Endothelial cell of umbilical vein (primary cell): ENCODE measurements around the gene RETREG3. TPM values are rescaled to one million over a fixed set of nuclear protein-coding genes. Genes with fewer than 3 reads are reported as not detected.
"Not testable (repeated sequence)": the region's sequence is repeated elsewhere in the genome, so short reads cannot be mapped to it uniquely, and the experiment has no call there.

ENCODE experiments used
- BruUV-seq: library from RNA; stranded (reverse); fragments of 400-500 nt; replicated peaks from 2 replicates; lab custom pipeline; 2021; lab: Mats Ljungman, UMichigan
- CTCF ChIA-PET: fragments of 300-600, 350-600 bp; sonication (Branson Sonifier 250); formaldehyde crosslinking; loops from one replicate; lab custom pipeline; 2021; ENCODE audit warnings: antibody characterized with exemption, inconsistent platforms; lab: Charles Lee
- POLR2A ChIA-PET: fragments of 300-600, 350-600 bp; sonication (Branson Sonifier 250); formaldehyde crosslinking; loops from one replicate; lab custom pipeline; 2021; ENCODE audit warnings: antibody characterized with exemption, inconsistent platforms; lab: Charles Lee
- DNase-seq: peaks from one replicate; pipeline ENCODE4 v3.0.0-alpha.2; 2011; ENCODE audit warnings: low read depth, low spot score
- FAIRE-seq: peaks from 2 replicates; lab custom pipeline; 2011; peaks lifted over from hg19 to GRCh38; lab: Jason Lieb, UNC
- H2AFZ ChIP-seq: 2 replicates; pipeline ENCODE4 v1.6.0; 2012; ENCODE audit warnings: low read depth, low read length, control low read depth, inconsistent platforms
- H3K27ac ChIP-seq: 2 replicates; pipeline ENCODE4 v1.5.1; 2011; ENCODE audit warnings: low read depth, mild to moderate bottlenecking, control low read depth, low read length, moderate library complexity; ENCODE audit not compliant: insufficient read depth
- H3K27me3 ChIP-seq, 2 experiments: 2 replicates each; pipeline versions ENCODE4 v1.6.0 to v1.6.1; 2011; ENCODE audit warnings: low read length in 2 of 2, mixed read lengths in 1 of 2; ENCODE audit not compliant: control insufficient read depth in 2 of 2, insufficient read depth in 2 of 2
- H3K36me3 ChIP-seq, 2 experiments: 2 replicates in 1 of 2; 3 replicates in 1 of 2; pipeline ENCODE4 v1.5.1; 2011; ENCODE audit warnings: low read length in 2 of 2, mild to moderate bottlenecking in 1 of 2, moderate library complexity in 1 of 2; ENCODE audit not compliant: control insufficient read depth in 2 of 2, insufficient read depth in 2 of 2; ENCODE audit errors: extremely low read depth in 1 of 2
- H3K4me1 ChIP-seq: 3 replicates; pipeline ENCODE4 v1.5.1; 2011; ENCODE audit warnings: mild to moderate bottlenecking, low read length; ENCODE audit not compliant: control insufficient read depth, insufficient read depth; ENCODE audit errors: extremely low read depth
- H3K4me2 ChIP-seq: 2 replicates; pipeline ENCODE4 v1.6.1; 2011; ENCODE audit warnings: low read length, control low read depth, mixed read lengths; ENCODE audit not compliant: insufficient read depth
- H3K4me3 ChIP-seq, 3 experiments: fragments of 200-600 bp in 1 of 3; sonication (generic), shearing (Covaris generic) in 1 of 3; replicated peaks in 1 of 3; 2 replicates each; pipeline ENCODE4 v1.5.1; 2011 to 2016; ENCODE audit warnings: control low read depth in 3 of 3, low read length in 3 of 3, mild to moderate bottlenecking in 2 of 3, inconsistent platforms in 1 of 3, low read depth in 1 of 3, moderate library complexity in 1 of 3; ENCODE audit not compliant: insufficient read depth in 1 of 3
- H3K79me2 ChIP-seq: 2 replicates; pipeline ENCODE4 v1.6.0; 2012; ENCODE audit warnings: low read length, inconsistent platforms; ENCODE audit not compliant: control insufficient read depth, insufficient read depth
- H3K9ac ChIP-seq: replicated peaks from 2 replicates; pipeline ENCODE3; 2011; ENCODE audit warnings: low read length, control low read depth; ENCODE audit not compliant: insufficient read depth; ENCODE audit errors: extremely low read depth
- H3K9me1 ChIP-seq: replicated peaks from 3 replicates; pipeline ENCODE4 v1.6.0; 2011; ENCODE audit warnings: mild to moderate bottlenecking, low read length; ENCODE audit not compliant: control insufficient read depth, insufficient read depth; ENCODE audit errors: extremely low read depth
- H3K9me3 ChIP-seq: replicated peaks from 2 replicates; pipeline ENCODE4 v1.5.1; 2012; ENCODE audit warnings: low read length, inconsistent platforms; ENCODE audit not compliant: control insufficient read depth, insufficient read depth
- H4K20me1 ChIP-seq: replicated peaks from 2 replicates; pipeline ENCODE3; 2011; ENCODE audit warnings: mild to moderate bottlenecking, low read length; ENCODE audit not compliant: control insufficient read depth, insufficient read depth; ENCODE audit errors: extremely low read depth
- CTCF ChIP-seq, 2 donors: IDR thresholded peaks; 1 replicate in 1 of 2; 2 replicates in 1 of 2; pipeline ENCODE4 v1.5.1; 2011; ENCODE audit warnings: low read length in 2 of 2, mild to moderate bottlenecking in 2 of 2, moderate library complexity in 2 of 2, control low read depth in 1 of 2, inconsistent platforms in 1 of 2, low read depth in 1 of 2; ENCODE audit not compliant: insufficient read depth in 1 of 2; ENCODE audit errors: extremely low read depth in 1 of 2
- FOS ChIP-seq: IDR thresholded peaks from 2 replicates; pipeline ENCODE4 v1.6.1; 2011; ENCODE audit warnings: mild to moderate bottlenecking, low read length, moderate library complexity, borderline replicate concordance; ENCODE audit not compliant: insufficient read depth
- GATA2 ChIP-seq: IDR thresholded peaks from 2 replicates; pipeline ENCODE4 v1.7.0; 2011; ENCODE audit warnings: low read depth, mild to moderate bottlenecking, moderate library complexity, mixed read lengths, low read length; ENCODE audit not compliant: insufficient read length, insufficient read depth
- dilution Hi-C: fragments of 300-500 bp; cut with MboI; formaldehyde crosslinking; loops from one replicate; pipeline ENCODE4 v1.15.0; 2019; ENCODE audit warnings: low sequenced_read_pairs; ENCODE audit not compliant: extremely low pct_ligation_motif_present
- intact Hi-C: fragments of 100-400 bp; cut with micrococcal nuclease; formaldehyde crosslinking; loops from one replicate; pipeline ENCODE4 v1.10.0; 2022
- polyA plus RNA-seq, 4 experiments: library from polyadenylated mRNA; depleted of rRNA in 3 of 4; stranded (reverse) in 3 of 4; unstranded in 1 of 4; fragments of >200 nt; gene quantifications; 2 replicates each; pipeline versions ENCODE4 v1.2.1 to v1.2.3, GENCODE V29; 2011 to 2012; ENCODE audit warnings: missing spikeins in 1 of 4
- total RNA-seq: library from RNA; stranded (reverse); gene quantifications from 2 replicates; pipeline ENCODE4 v1.2.3, GENCODE V29; 2021

RETREG3 gene
- total and polyA plus RNA-seq, 2 donors (not counting 3 experiments of a cell fraction or from before 2014, with no cell fraction given): 36.2 to 53.4 TPM

GRCh38 chr17:42559075-42559474 lies 50.1 kb downstream of the RETREG3 start:
- ChIA-PET CTCF (interaction anchor here (1.0 kb wide), 1 partner anchor 10 kb away, joined by 3 read pairs; no protein-coding TSS in a partner anchor), POLR2A (interaction anchor here (0.6 to 0.7 kb wide), 2 partner anchors 803 to 1899 kb away, joined by 3 to 5 read pairs; no protein-coding TSS in a partner anchor)
- dilution Hi-C loops: no loop called here
- Histone ChIP-seq H3K4me3 (no peak overlapping the region), H2AFZ (no peak overlapping the region), H3K9me1 (no peaks in the 10 kb centered on the region), H3K27me3 (no peaks in the 10 kb centered on the region), H3K79me2 (peaks cover 27% of the 10 kb centered on the region), H3K4me2 (no peak overlapping the region), H3K27ac (no peak overlapping the region), H3K9ac (no peak overlapping the region), H4K20me1 (no peaks in the 10 kb centered on the region), H3K9me3 (no peaks in the 10 kb centered on the region), H3K4me1 (peaks cover 28% of the 10 kb centered on the region), H3K36me3 (no peaks in the 10 kb centered on the region)
- DNase-seq: no peak
- intact Hi-C loops: no loop called here
- BruUV-seq: no TSS peak
- no peak for FAIRE-seq
- no peak for TF ChIP-seq GATA2
- TF ChIP-seq FOS: no peak

GRCh38 chr17:42555961-42556617 lies 53.1 kb downstream of the RETREG3 start:
- H3K4me1 ChIP-seq: peaks cover 14% of the 10 kb centered on the region
- peak; percentile 11 to 13 for TF ChIP-seq CTCF (IDR thresholded peaks at IDR 0.05; ENCODE audit: extremely low read depth in 1 of 2, insufficient read depth in 1 of 2, low read depth in 1 of 2, low read length in 2 of 2)
- H3K9me1 ChIP-seq, H3K4me3 ChIP-seq, BruUV-seq, FAIRE-seq, H3K9me3 ChIP-seq, H3K36me3 ChIP-seq, dilution Hi-C loops, H4K20me1 ChIP-seq, DNase-seq, H3K27ac ChIP-seq, H3K4me2 ChIP-seq, POLR2A ChIA-PET, H3K27me3 ChIP-seq, H2AFZ ChIP-seq, H3K9ac ChIP-seq: not testable (repeated sequence)
- H3K79me2 ChIP-seq: peaks cover 17% of the 10 kb centered on the region
- intact Hi-C loops: loop anchor here (2.0 kb wide), 1 partner anchor 19 kb away; the partner anchor contains the start of gene NAGLU
- CTCF ChIA-PET: interaction anchor here (1.2 kb wide), 1 partner anchor 236 kb away, joined by 3 read pairs; no protein-coding TSS in a partner anchor
